Sigmoid colon (tissue), 7 donors: Measurements from ENCODE around the gene FBXL22. TPM values are rescaled to one million over a fixed set of nuclear protein-coding genes. Genes with fewer than 3 reads are reported as not detected.

Source experiments
- polyA plus RNA-seq, 3 donors: library from polyadenylated mRNA; stranded (reverse); fragments of 200-250 nt; gene quantifications; one replicate each; pipeline ENCODE4 v1.2.3, GENCODE V29; 2013
- total RNA-seq, 4 donors: library from RNA; depleted of rRNA; stranded (reverse); fragments of >200 nt; gene quantifications; one replicate each; pipeline ENCODE4 v1.1.0, GENCODE V29; 2016
- donor health status: healthy with polysubstance abuse.
- donor health status: Bipolar disorder and iron deficiency.
- donor health status: healthy.

The FBXL22 gene
- total and polyA plus RNA-seq, 7 donors: 0.69 to 150 (median 46.7) TPM

Other genes with a start within 250 kb of the FBXL22 start
- 1 to 10 TPM in 2 of 4 donors, under 1 TPM in 2; 0.14 to 2.2 (median 1.3) TPM for gene CA12, start 215.5 kb upstream of the FBXL22 start, total RNA-seq
- gene CA12, start 215.5 kb upstream of the FBXL22 start, polyA plus RNA-seq: 10 to 100 TPM; 21.0 to 76.2 (median 29.4) TPM
- 10 to 100 TPM; 46.4 to 66.5 (median 64.8) TPM for gene USP3, start 92.8 kb upstream of the FBXL22 start, total RNA-seq
- gene USP3, start 92.8 kb upstream of the FBXL22 start, polyA plus RNA-seq: 10 to 100 TPM; 20.4 to 31.4 (median 26.4) TPM
- gene HERC1, start 236.6 kb downstream of the FBXL22 start, total RNA-seq: 100 to 1,000 TPM; 107 to 142 (median 118) TPM
- gene HERC1, start 236.6 kb downstream of the FBXL22 start, polyA plus RNA-seq: 10 to 100 TPM; 12.5 to 38.2 (median 19.2) TPM